Measurements from ENCODE around the gene NBAS. TPM values are rescaled to one million over a fixed set of nuclear protein-coding genes. Genes with fewer than 3 reads are reported as not detected.

NBAS gene
- total RNA-seq, 1 experiment from 2014 or later, result 28.9 TPM

- Histone ChIP-seq H3K27me3 (ENCODE audit: insufficient read depth, low read depth) (peaks cover 8% of the 10 kb centered on the region; the same call in 1 of the 2 replicates), H3K36me3 (ENCODE audit: low read depth) (no peaks in the 10 kb centered on the region), H3K4me2 (no peak overlapping the region), H2AFZ (no peak overlapping the region), H3K79me2 (ENCODE audit: low read depth) (no peaks in the 10 kb centered on the region), H3K9me3 (ENCODE audit: insufficient read depth, low read depth) (no peaks in the 10 kb centered on the region), H3K4me3 (no peak overlapping the region), H3F3A (ENCODE audit: insufficient read depth, low read depth) (no peaks in the 10 kb centered on the region), H3K9me2 (ENCODE audit: insufficient read depth) (no peaks in the 10 kb centered on the region), H4K20me1 (ENCODE audit: insufficient read depth) (no peaks in the 10 kb centered on the region), H3K27ac (no peak overlapping the region), H3K4me1 (replicated peaks; ENCODE audit: insufficient read depth) (no peaks in the 10 kb centered on the region)
- TF ChIP-seq CTCF (conservative IDR thresholded peaks at IDR 0.05) (no peak), EZH2 (IDR thresholded peaks at IDR 0.05; ENCODE audit: low read depth) (no peak)
- ChIA-PET POLR2A (ENCODE audit: unreplicated experiment) (no interaction called here), CTCF (no interaction called here)
- intact Hi-C loops (cut with micrococcal nuclease; ENCODE audit: unreplicated experiment), result no loop called here
- BruUV-seq (replicated peaks), result no TSS peak
- DNase-seq, result no peak
Observed at GRCh38 chr2:15128846-15129245, 432.3 kb downstream of the NBAS start.

- Histone ChIP-seq H3K27me3 (ENCODE audit: insufficient read depth, low read depth) (peaks cover 8% of the 10 kb centered on the region; the same call in 1 of the 2 replicates), H3K79me2 (ENCODE audit: low read depth) (no peaks in the 10 kb centered on the region), H3K9me2 (ENCODE audit: insufficient read depth) (no peaks in the 10 kb centered on the region), H3K36me3 (ENCODE audit: low read depth) (no peaks in the 10 kb centered on the region), H3K4me2 (no peak overlapping the region), H2AFZ (no peak overlapping the region), H3F3A (ENCODE audit: insufficient read depth, low read depth) (no peaks in the 10 kb centered on the region), H3K4me3 (no peak overlapping the region), H3K4me1 (replicated peaks; ENCODE audit: insufficient read depth) (no peaks in the 10 kb centered on the region), H3K27ac (no peak overlapping the region), H4K20me1 (ENCODE audit: insufficient read depth) (no peaks in the 10 kb centered on the region), H3K9me3 (ENCODE audit: insufficient read depth, low read depth) (no peaks in the 10 kb centered on the region)
- intact Hi-C loops (cut with micrococcal nuclease; ENCODE audit: unreplicated experiment), result no loop called here
- CTCF ChIA-PET, result no interaction called here
- DNase-seq, result no peak
- TF ChIP-seq CTCF (conservative IDR thresholded peaks at IDR 0.05) (no peak), EZH2 (IDR thresholded peaks at IDR 0.05; ENCODE audit: low read depth) (no peak)
- POLR2A ChIA-PET (ENCODE audit: unreplicated experiment), result no interaction called here
- BruUV-seq (replicated peaks), result no TSS peak
Observed at GRCh38 chr2:15127876-15128275, 433.3 kb downstream of the NBAS start.

GRCh38 chr2:15127301-15127700 is 433.8 kb downstream of the NBAS start:
- DNase-seq, result no peak
- Histone ChIP-seq H2AFZ (no peak overlapping the region; the same call in 1 of the 2 replicates), H3K4me1 (replicated peaks; ENCODE audit: insufficient read depth) (no peaks in the 10 kb centered on the region), H3K27me3 (ENCODE audit: insufficient read depth, low read depth) (peaks cover 8% of the 10 kb centered on the region; the same call in 1 of the 2 replicates), H3K79me2 (ENCODE audit: low read depth) (no peaks in the 10 kb centered on the region), H3K36me3 (ENCODE audit: low read depth) (no peaks in the 10 kb centered on the region), H3K4me3 (no peak overlapping the region), H3K9me2 (ENCODE audit: insufficient read depth) (no peaks in the 10 kb centered on the region), H4K20me1 (ENCODE audit: insufficient read depth) (no peaks in the 10 kb centered on the region), H3F3A (ENCODE audit: insufficient read depth, low read depth) (no peaks in the 10 kb centered on the region), H3K9me3 (ENCODE audit: insufficient read depth, low read depth) (no peaks in the 10 kb centered on the region), H3K4me2 (no peak overlapping the region), H3K27ac (no peak overlapping the region)
- intact Hi-C loops (cut with micrococcal nuclease; ENCODE audit: unreplicated experiment), result no loop called here
- ChIA-PET CTCF (no interaction called here), POLR2A (ENCODE audit: unreplicated experiment) (no interaction called here)
- no TSS peak for BruUV-seq (replicated peaks)
- TF ChIP-seq CTCF (conservative IDR thresholded peaks at IDR 0.05), result no peak
- TF ChIP-seq EZH2 (IDR thresholded peaks at IDR 0.05; ENCODE audit: low read depth), result no peak
